ENCODE measurements around the gene CRYBB3. TPM values are rescaled to one million over a fixed set of nuclear protein-coding genes. Genes with fewer than 3 reads are reported as not detected.
"Not testable (repeated sequence)": the region's sequence is repeated elsewhere in the genome, so short reads cannot be mapped to it uniquely, and the experiment has no call there.

CRYBB3 gene
- total RNA-seq, 4 donors from 2014 or later: not detected

DNA sequence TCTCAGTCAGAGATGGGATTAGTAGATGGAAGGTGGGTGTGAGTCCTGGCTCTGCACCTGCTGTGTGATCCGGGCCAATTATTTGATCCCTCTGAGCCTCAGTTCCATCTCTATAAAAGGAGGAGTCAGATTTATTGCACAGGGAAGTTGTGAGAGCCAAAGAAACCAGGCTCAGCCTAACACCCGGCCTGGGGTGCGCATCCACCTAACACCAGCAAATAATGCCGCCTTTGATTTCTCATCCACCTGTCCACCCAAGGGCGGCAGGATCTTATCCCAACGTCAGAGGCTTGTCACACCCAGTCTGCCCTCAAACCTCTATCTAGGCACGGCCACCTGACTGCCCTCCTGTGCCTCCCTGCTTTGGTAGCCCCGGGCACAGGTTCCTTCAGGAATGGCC, 22.1 kb downstream of the CRYBB3 start:
- DNase-seq (ENCODE audit: extremely low spot score): no peak
- 71% methylated on average over 8 of the region's 8 CpGs for WGBS

DNA sequence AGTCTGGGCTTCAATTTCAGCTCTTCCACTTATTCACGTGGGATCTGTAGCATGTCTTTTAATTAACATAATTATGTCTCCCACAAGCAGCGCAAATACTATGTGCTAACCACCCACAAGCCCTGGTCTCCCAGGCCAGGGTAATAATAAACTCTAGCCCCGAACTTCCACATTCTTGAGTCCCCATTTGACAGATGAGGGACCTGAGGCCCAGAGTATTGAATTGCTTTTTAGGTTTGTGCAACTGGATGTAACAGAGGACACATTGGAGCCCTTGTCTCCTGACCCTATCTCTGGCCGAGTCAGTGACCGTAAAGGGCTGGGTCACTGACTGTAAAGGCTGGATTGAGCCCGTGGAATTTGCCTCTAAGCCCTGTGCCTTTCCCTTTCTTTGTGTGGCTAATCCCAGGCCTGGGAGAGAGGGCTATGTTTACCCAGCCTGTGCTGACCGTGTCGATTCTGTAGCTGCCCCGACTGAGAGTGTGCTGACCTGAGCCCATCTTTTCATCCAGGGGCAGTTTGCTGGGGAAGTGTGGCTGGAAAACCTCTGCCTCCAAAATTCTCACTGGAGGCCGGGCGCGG, 23.7 kb downstream of the CRYBB3 start:
- Histone ChIP-seq H3K36me3 (no peaks in the 10 kb centered on the region), H3K27me3 (peaks cover 0 to 47% (median 0%) of the 10 kb centered on the region in 4 donors), H3K4me1 (no peaks in the 10 kb centered on the region), H3K27ac (replicated peaks in 1 of 4) (no peak overlapping the region), H3K4me3 (no peak overlapping the region), H3K9me3 (no peaks in the 10 kb centered on the region)
- WGBS: 76% methylated on average over 3 of the region's 12 CpGs
- intact Hi-C loops (cut with DNase I): no loop called here
- DNase-seq (ENCODE audit: extremely low spot score): no peak
- no peak for TF ChIP-seq POLR2A (IDR thresholded peaks at IDR 0.05; ENCODE audit: low read depth)
- no peak for TF ChIP-seq EP300 (IDR thresholded peaks at IDR 0.05)
- TF ChIP-seq POLR2AphosphoS5 (IDR thresholded peaks at IDR 0.05): no peak
- TF ChIP-seq, protein P1, sequence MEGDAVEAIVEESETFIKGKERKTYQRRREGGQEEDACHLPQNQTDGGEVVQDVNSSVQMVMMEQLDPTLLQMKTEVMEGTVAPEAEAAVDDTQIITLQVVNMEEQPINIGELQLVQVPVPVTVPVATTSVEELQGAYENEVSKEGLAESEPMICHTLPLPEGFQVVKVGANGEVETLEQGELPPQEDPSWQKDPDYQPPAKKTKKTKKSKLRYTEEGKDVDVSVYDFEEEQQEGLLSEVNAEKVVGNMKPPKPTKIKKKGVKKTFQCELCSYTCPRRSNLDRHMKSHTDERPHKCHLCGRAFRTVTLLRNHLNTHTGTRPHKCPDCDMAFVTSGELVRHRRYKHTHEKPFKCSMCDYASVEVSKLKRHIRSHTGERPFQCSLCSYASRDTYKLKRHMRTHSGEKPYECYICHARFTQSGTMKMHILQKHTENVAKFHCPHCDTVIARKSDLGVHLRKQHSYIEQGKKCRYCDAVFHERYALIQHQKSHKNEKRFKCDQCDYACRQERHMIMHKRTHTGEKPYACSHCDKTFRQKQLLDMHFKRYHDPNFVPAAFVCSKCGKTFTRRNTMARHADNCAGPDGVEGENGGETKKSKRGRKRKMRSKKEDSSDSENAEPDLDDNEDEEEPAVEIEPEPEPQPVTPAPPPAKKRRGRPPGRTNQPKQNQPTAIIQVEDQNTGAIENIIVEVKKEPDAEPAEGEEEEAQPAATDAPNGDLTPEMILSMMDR (IDR thresholded peaks at IDR 0.05): no peak

More for the DNA sequence above, 22.1 kb downstream of the CRYBB3 start:
- H3K4me3 ChIP-seq: no peak overlapping the region
- H3K4me1 ChIP-seq: no peaks in the 10 kb centered on the region
- peaks cover 0 to 52% (median 0%) of the 10 kb centered on the region in 4 donors for H3K27me3 ChIP-seq
- no peaks in the 10 kb centered on the region for H3K36me3 ChIP-seq
- TF ChIP-seq, protein P1 (IDR thresholded peaks at IDR 0.05): no peak
- TF ChIP-seq POLR2AphosphoS5 (IDR thresholded peaks at IDR 0.05) (no peak), POLR2A (IDR thresholded peaks at IDR 0.05; ENCODE audit: low read depth) (no peak)
- intact Hi-C loops (cut with DNase I): no loop called here
- H3K9me3 ChIP-seq: no peaks in the 10 kb centered on the region
- H3K27ac ChIP-seq (replicated peaks in 1 of 4): no peak overlapping the region

DNA sequence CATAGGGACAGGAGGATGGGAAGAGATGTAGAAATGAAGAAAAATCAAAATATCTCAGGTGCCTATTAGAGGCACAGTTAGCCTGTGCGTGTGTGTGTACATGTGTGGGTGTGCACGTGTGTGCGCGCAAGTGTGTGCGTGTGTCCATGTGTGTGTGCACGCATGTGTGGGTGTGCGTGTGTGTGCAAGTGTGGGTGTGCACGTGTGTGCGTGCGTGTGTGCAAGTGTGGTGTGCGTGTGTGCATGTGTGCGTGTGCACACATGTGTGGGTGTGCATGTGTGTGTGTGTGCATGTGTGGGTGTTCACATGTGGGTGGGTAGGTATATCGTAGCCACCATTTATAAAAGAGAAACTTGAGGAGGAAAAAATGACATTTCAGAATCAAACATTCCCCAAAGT, 29.2 kb downstream of the CRYBB3 start:
- no peak for DNase-seq (ENCODE audit: extremely low spot score)
- Histone ChIP-seq H3K27me3 (peaks cover 0 to 33% (median 3%) of the 10 kb centered on the region in 4 donors), H3K27ac (replicated peaks in 1 of 4) (no peak overlapping the region), H3K4me3 (no peak overlapping the region), H3K36me3 (no peaks in the 10 kb centered on the region), H3K9me3 (no peaks in the 10 kb centered on the region), H3K4me1 (no peaks in the 10 kb centered on the region)
- intact Hi-C loops (cut with DNase I): no loop called here
- whole genome bisulfite sequencing: 92% methylated on average over 13 of the region's 13 CpGs
- TF ChIP-seq POLR2AphosphoS5 (IDR thresholded peaks at IDR 0.05): no peak
- no peak for TF ChIP-seq EP300 (IDR thresholded peaks at IDR 0.05)
- TF ChIP-seq, protein P1 (IDR thresholded peaks at IDR 0.05): no peak
- TF ChIP-seq POLR2A (IDR thresholded peaks at IDR 0.05; ENCODE audit: low read depth): no peak

DNA sequence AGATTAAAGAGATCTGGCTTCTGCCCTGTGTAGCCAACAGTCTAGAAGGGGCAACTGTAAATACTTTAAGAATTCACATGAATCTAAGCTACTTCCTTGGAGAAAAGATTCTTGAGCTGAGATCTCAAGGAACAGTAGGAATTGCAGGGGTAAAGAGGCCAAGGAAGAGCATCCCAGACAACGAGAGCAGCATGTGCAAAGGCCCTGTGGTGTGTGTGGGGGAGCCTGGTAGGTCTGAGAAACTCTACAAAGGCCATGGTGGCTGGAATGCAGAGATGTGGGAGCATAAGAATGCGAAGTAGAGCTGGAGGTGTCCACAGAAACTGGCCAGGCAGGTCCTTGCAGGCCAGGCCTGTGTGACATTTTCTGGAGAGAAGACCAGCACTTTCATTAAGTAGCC, 31.1 kb downstream of the CRYBB3 start:
- H3K27ac ChIP-seq (replicated peaks in 1 of 4); H3K4me3 ChIP-seq; H3K9me3 ChIP-seq; DNase-seq (ENCODE audit: extremely low spot score); H3K4me1 ChIP-seq; intact Hi-C loops (cut with DNase I); H3K36me3 ChIP-seq: not testable (repeated sequence)
- peaks cover 0 to 37% (median 3%) of the 10 kb centered on the region in 4 donors for H3K27me3 ChIP-seq
- WGBS: 79% methylated on average over 2 of the region's 2 CpGs

DNA sequence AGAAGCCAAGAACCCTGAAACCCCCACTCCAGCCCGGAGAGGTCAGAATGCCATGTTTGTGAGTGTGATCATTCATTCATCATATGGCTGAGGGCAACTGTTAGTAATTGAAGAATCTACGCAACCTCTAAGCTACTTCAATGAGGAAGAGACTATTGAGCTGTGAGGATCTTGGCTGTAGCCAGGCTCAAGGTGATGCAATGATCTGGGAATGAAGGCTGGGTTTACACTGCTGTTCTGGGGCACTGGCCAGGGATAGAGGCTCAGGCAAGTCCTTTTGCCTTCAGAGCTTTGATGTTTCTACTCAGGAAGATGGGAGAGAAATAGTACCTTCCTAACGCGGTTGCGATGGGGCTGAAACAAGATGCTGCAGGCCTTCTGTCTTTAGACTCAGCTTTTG, 32.6 kb downstream of the CRYBB3 start:
- Histone ChIP-seq H3K27ac (replicated peaks in 1 of 4) (no peak overlapping the region), H3K4me1 (peaks cover 0 to 7% (median 6%) of the 10 kb centered on the region in 4 donors), H3K4me3 (no peak overlapping the region), H3K36me3 (no peaks in the 10 kb centered on the region), H3K9me3 (no peaks in the 10 kb centered on the region), H3K27me3 (peaks cover 0 to 53% (median 3%) of the 10 kb centered on the region in 4 donors)
- DNase-seq (ENCODE audit: extremely low spot score): no peak
- WGBS: 72% methylated on average over 5 of the region's 5 CpGs
- no peak for TF ChIP-seq EP300 (IDR thresholded peaks at IDR 0.05)
- no peak for TF ChIP-seq POLR2AphosphoS5 (IDR thresholded peaks at IDR 0.05)
- intact Hi-C loops (cut with DNase I): no loop called here

DNA sequence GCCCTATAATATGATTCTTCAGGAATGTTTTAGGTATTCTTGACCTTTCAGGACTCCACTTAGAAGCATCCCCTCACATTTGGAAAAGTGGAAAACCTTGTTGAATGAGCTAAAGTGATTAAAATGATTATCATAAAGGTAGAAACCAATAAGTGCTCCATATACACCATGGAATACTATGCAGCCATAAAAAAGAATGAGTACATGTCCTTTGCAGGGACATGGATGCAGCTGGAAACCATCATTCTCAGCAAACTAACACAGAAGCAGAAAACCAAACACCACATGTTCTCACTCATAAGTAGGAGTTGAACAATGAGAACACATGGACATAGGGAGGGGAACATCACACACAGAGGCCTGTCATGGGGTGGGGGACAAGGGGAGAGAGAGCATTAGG, 34.0 kb downstream of the CRYBB3 start:
- DNase-seq (ENCODE audit: extremely low spot score); H3K4me3 ChIP-seq; H3K4me1 ChIP-seq; H3K9me3 ChIP-seq; intact Hi-C loops (cut with DNase I); H3K36me3 ChIP-seq; H3K27ac ChIP-seq (replicated peaks in 1 of 4): not testable (repeated sequence)
- peaks cover 0 to 58% (median 3%) of the 10 kb centered on the region in 4 donors for H3K27me3 ChIP-seq

Measured in esophagus muscularis mucosa (tissue), 4 donors.